ENCODE results near the gene ZNF33A. TPM values are rescaled to one million over a fixed set of nuclear protein-coding genes. Genes with fewer than 3 reads are reported as not detected.
"Not testable (repeated sequence)": the region's sequence is repeated elsewhere in the genome, so short reads cannot be mapped to it uniquely, and the experiment has no call there.

Gene ZNF33A
- total RNA-seq, 1 experiment from 2014 or later: 18.4 TPM

DNA sequence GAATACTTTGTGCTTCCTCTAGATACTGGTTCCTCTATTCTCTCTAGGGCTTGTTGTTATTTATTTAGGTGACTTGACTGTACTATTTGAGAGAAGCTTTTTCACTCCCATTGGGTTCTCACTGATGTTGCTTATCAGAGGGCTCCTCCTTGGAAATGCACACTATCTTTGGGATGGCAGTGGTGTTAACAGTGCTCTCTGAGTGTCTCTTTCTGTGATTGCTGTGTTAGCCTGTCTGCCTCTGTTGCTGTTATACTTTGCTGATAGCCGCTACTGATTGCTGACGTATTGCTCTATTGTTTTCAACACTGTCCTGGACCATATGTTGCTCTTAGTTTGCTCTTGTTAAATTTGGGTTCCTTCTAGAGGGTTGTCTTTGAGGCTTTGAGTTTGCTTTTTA, 34.7 kb downstream of the ZNF33A start:
- DNase-seq (ENCODE audit: low spot score): no peak

GRCh38 chr10:38047666-38048065, 37.2 kb downstream of the ZNF33A start:
- peak; percentile 16 for DNase-seq (ENCODE audit: low spot score)

GRCh38 chr10:38050212-38050611, 39.7 kb downstream of the ZNF33A start:
- DNase-seq (ENCODE audit: low spot score): no peak

- DNase-seq (ENCODE audit: low spot score): no peak
Observed at GRCh38 chr10:38054361-38054797, 43.9 kb downstream of the ZNF33A start.

- DNase-seq (ENCODE audit: low spot score): not testable (repeated sequence)
Observed at GRCh38 chr10:38055274-38055894, 44.9 kb downstream of the ZNF33A start.

DNA sequence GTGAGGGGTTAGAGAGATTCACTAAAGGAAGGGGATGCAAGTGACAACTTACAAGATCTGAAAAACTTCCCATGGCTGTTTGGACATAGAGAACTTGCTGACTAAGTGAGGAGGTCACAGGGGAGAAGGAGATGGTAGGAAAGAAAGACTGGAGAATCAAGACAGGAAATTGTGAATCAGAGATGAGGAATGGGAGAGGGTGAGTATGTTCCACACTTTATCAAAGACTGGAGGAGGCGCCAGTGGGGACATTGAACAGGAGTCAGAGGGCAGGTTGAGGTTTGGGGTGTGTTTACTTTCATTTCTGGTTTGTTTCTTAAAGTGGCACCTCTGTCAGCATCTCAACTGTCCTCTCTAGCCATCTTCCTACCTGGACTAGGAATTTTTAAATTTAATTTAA, 59.2 kb downstream of the ZNF33A start:
- DNase-seq (ENCODE audit: low spot score): peak; percentile 87

DNA sequence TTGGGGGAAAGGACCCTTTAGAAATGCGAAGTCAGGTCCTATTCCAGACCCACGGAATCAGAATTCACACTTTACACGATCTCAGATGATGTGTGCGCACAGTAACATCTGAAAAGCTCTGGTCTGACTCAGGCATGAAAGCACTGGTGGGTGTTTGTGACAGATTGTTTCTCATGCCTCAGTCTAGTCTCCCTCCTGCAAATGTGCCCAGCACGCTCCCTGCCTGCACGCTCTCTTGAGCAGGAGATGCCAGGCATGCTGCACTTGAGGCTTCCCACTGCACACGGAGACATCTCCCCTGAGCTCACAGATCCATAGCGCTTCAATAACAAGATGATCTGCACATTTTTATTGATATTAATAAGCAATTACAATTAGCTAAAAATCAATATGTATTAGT, 60.0 kb downstream of the ZNF33A start:
- DNase-seq (ENCODE audit: low spot score): no peak

DNA sequence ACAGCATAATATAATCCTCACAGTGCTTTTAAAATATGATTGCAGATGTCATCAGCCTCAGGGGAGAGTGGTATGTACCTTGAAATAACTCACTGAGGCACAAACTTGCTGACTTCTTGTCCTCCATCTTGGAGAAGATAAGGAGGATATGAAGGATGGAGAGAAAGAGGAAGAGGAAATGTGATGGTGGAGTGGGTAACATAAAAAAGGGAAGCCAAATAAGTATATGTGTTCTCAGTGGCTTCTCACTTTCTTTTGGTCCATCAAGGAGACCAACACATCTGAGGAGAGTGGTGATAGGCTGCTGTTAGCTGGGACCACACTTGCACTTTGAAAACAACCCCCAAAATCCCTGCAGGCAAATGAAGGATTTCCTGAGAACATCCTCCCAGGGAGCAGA, 62.1 kb downstream of the ZNF33A start:
- no peak for DNase-seq (ENCODE audit: low spot score)

- no peak for DNase-seq (ENCODE audit: low spot score)
Observed at GRCh38 chr10:38076687-38077086, 66.2 kb downstream of the ZNF33A start.

- DNase-seq (ENCODE audit: low spot score): not testable (repeated sequence)
Observed at GRCh38 chr10:38093318-38093717, 82.8 kb downstream of the ZNF33A start.

GRCh38 chr10:38093816-38094157, 83.3 kb downstream of the ZNF33A start:
- no peak for DNase-seq (ENCODE audit: low spot score)

DNA sequence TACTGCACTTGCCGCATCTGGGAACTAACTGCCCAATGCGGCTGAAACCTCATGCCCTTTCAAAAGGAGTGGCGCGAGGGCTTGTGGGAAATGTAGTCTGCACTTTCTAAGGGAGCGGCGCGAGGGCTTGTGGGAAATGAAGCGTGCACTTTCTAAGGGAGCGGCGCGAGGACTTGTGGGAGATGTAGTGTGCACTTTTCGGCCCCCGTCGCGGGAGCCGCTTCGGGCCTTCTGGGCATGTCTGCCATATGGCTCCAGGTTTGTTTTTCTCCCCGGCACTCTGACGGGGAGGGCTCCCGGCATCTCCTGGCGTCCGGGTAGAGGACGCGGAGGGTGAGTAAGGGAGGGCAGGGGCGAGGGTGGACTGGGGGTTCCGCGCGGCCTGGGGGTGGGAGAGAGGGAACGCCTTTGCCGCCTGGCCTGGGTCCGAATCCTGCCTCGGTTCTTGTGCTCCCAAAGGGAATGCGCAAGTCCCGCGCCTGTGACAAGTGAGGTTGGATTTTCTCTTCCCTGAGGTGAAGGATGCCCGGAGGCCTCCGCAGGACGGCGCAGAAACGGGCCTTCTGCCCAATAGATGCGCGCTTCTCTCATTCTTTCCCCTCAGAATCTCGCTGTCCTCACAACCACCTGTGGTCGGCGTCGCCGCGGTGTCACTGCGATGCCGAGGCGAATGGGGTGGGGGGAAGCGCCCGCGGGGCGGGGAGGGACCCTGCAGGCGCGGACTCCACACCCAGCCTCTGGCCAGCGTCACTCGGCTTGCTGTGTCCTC, 83.9 kb downstream of the ZNF33A start, which contains the start of gene ZNF37A:
TSS of gene ZNF37A (plus strand) at position 180 of the 769 bp plus-strand sequence. CDS start 2,281 bp downstream, outside the sequence.
- peak; percentile 93 for DNase-seq (ENCODE audit: low spot score)

DNA sequence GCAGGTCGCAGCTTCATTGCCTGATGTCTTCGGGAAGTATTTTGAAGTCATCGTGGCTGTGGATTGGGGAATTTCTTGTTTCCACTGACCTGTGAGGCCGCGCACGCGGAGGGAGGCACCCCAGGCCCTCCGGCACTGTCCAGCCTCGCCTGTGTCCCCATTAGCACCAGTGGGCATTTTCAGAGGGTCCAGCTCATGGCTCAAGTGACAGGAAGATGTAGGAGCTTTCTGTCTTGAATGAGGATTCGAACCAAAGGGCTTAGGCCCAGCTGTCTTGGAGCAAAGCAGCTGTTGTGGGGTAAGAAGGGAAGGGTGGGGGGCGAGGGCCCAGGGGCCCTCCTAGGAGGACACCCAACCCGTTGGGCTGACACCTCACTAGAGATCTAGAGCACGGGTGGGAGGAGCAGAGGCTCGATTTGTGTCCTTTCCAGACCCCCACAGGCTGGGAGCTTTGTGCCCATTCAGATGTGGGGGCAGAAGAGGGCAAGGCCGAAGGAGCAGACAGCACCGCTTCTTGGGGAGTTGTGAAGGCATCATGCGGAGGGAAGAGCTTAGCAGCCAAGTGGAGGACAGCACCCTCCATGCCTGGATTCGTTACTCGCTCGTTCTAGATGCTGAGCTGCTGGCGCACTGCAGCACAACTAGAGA, 84.6 kb downstream of the ZNF33A start:
- no peak for DNase-seq (ENCODE audit: low spot score)

- no peak for DNase-seq (ENCODE audit: low spot score)
Observed at GRCh38 chr10:38102880-38103279, 92.4 kb downstream of the ZNF33A start.

DNA sequence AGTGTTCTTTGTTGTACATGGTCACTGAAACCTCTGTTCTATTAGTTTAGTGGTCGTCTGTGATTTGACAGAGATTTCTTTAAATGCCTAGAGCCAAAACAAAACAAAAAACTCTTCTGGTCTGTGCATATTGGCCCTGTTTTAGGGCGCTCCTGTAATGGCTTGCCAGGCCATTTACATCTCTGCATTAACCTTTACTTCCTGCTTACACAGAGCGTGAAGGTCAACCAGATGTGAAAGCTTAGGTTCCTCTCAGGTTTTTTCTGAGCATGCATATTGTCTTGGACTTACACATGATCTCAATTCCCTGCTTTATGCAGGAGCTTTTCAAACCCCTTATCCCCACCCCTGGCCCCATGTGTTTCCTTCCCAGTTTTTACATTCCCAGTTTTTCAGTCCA, 93.3 kb downstream of the ZNF33A start:
- no peak for DNase-seq (ENCODE audit: low spot score)

- DNase-seq (ENCODE audit: low spot score): no peak
Observed at GRCh38 chr10:38112159-38112558, 101.7 kb downstream of the ZNF33A start.

Other genes with a start within 250 kb of the ZNF33A start
- 8.8 and 9.3 TPM in 2 replicates for gene ZNF248, start 153.1 kb upstream of the ZNF33A start, total RNA-seq (2014; rRNA removed; shearing (Covaris generic))
- 9.0 and 11.1 TPM in 2 replicates for gene ZNF25, start 34.0 kb upstream of the ZNF33A start, total RNA-seq (2014; rRNA removed; shearing (Covaris generic))
- 11.1 and 19.3 TPM in 2 replicates for gene ZNF37A, start 83.7 kb downstream of the ZNF33A start, total RNA-seq (2014; rRNA removed; shearing (Covaris generic))